ENCODE measurements around the gene GADD45G. TPM values are rescaled to one million over a fixed set of nuclear protein-coding genes. Genes with fewer than 3 reads are reported as not detected.

GADD45G gene
- total and polyA plus RNA-seq, 2 of the 4 experiments (the other 2 are of a cell fraction), result 0.15 TPM; not detected in 1

DNA sequence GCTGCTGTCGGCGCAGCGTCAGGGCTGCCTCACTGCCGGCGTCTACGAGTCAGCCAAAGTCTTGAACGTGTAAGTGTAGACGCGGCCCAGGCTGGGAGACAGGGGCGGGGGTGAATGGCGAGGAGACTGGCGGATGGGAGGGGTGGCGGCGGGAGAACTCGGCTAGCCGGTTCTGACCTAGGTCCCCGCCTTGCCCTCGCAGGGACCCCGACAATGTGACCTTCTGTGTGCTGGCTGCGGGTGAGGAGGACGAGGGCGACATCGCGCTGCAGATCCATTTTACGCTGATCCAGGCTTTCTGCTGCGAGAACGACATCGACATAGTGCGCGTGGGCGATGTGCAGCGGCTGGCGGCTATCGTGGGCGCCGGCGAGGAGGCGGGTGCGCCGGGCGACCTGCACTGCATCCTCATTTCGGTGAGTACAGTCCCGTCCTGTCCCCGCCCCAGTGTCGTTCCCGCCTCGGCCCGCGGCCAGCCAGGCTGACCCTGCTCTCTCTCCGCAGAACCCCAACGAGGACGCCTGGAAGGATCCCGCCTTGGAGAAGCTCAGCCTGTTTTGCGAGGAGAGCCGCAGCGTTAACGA lies 745 bp downstream of the GADD45G start:
- DNase-seq (peak; percentile 19), ATAC-seq (ENCODE audit: low read depth) (peak; percentile 12)
- Histone ChIP-seq H4K20me1 (ENCODE audit: insufficient read depth, low read length) (no peaks in the 10 kb centered on the region), H2BK120ac (ENCODE audit: low read depth, low read length) (peak overlapping the region; percentile 33; the same call in 1 of the 2 replicates), H3K14ac (replicated peaks; ENCODE audit: low read depth, low read length) (no peak overlapping the region), H3K27me3 (ENCODE audit: control insufficient read depth, insufficient read depth, low read length) (peaks cover 22% of the 10 kb centered on the region), H3K27ac (ENCODE audit: insufficient read depth, low read length) (no peak overlapping the region), H3K56ac (ENCODE audit: extremely low read depth, insufficient read depth, low read length) (no peak overlapping the region), H2AK5ac (ENCODE audit: low read depth, low read length) (no peak overlapping the region), H2AFZ (replicated peaks; ENCODE audit: low read length, poor library complexity) (peak overlapping the region; percentile 85), H3K4me1 (ENCODE audit: control insufficient read depth, insufficient read depth, low read length) (peaks cover 5% of the 10 kb centered on the region), H4K8ac (ENCODE audit: low read depth in 2 of 2, low read length in 2 of 2) (peak overlapping the region in 1 of 2 experiments; percentile 83; a peak in 1 of 4 replicates), H2BK15ac (ENCODE audit: low read depth, low read length) (no peak overlapping the region), H4K91ac (ENCODE audit: insufficient read depth, low read depth, low read length) (peak overlapping the region; percentile 17; the same call in 1 of the 2 replicates), H3K79me1 (ENCODE audit: low read depth in 1 of 2, low read length in 2 of 2) (no peaks in the 10 kb centered on the region), H3K36me3 (ENCODE audit: control insufficient read depth, insufficient read depth, low read length) (no peaks in the 10 kb centered on the region), H3K23ac (ENCODE audit: low read depth, low read length) (no peak overlapping the region), H3K9me3 (ENCODE audit: control insufficient read depth, insufficient read depth, low read length) (no peaks in the 10 kb centered on the region), H2BK20ac (ENCODE audit: low read depth, low read length) (no peak overlapping the region), H3K4ac (ENCODE audit: low read depth, low read length) (peak overlapping the region; percentile 42), H4K5ac (ENCODE audit: low read depth, low read length) (no peak overlapping the region), H3K4me3 (ENCODE audit: insufficient read depth, low read depth, low read length) (0 out of 2 replicates have a peak overlapping the region, but pooled peaks have one; percentile 54), H2BK5ac (ENCODE audit: low read depth, low read length, poor library complexity, severe bottlenecking) (no peak overlapping the region), H2AK9ac (replicated peaks; ENCODE audit: low read depth, low read length, poor library complexity) (no peak overlapping the region), H3K18ac (ENCODE audit: low read depth, low read length) (no peak overlapping the region), H3K4me2 (ENCODE audit: low read depth, low read length) (peak overlapping the region; percentile 37), H3K9me1 (ENCODE audit: insufficient read depth, low read length) (no peaks in the 10 kb centered on the region; the same call in 1 of the 2 replicates), H3K9ac (ENCODE audit: low read depth, low read length) (no peak overlapping the region)
- POLR2A ChIA-PET (ENCODE audit: unreplicated experiment), result no interaction called here
- WGBS, 2 experiments (ENCODE audit: extremely low coverage in 2 of 2, insufficient read length in 1 of 2), result 5% methylated on average over 33 of the region's 57 CpGs; no CpG with 5 or more reads in 1 of the 2 experiments
- CTCF ChIA-PET, result interaction anchor here (1.2 to 1.8 kb wide), 2 partner anchors 12 to 495 kb away, joined by 4 to 9 read pairs; no protein-coding TSS in a partner anchor
- TF ChIP-seq RAD21 (IDR thresholded peaks at IDR 0.05; ENCODE audit: low read length) (no peak), SMC3 (IDR thresholded peaks at IDR 0.05; ENCODE audit: low read depth, low read length) (no peak), MAZ (IDR thresholded peaks at IDR 0.05; ENCODE audit: borderline replicate concordance, low read depth, low read length) (no peak), MAFK (IDR thresholded peaks at IDR 0.05; ENCODE audit: low read depth, low read length) (no peak), NFE2L2 (IDR thresholded peaks at IDR 0.05; ENCODE audit: low read depth, low read length) (no peak), RCOR1 (IDR thresholded peaks at IDR 0.05; ENCODE audit: insufficient replicate concordance, low read length) (no peak), BHLHE40 (IDR thresholded peaks at IDR 0.05; ENCODE audit: low read depth, low read length) (no peak), POLR2A (IDR thresholded peaks at IDR 0.05; ENCODE audit: low read depth, low read length) (no peak), CHD1 (IDR thresholded peaks at IDR 0.05; ENCODE audit: low read depth, low read length) (no peak), FOS (IDR thresholded peaks at IDR 0.05; ENCODE audit: low read depth, low read length) (no peak), MXI1 (IDR thresholded peaks at IDR 0.05; ENCODE audit: borderline replicate concordance, low read depth, low read length) (no peak), CEBPB (IDR thresholded peaks at IDR 0.05; ENCODE audit: low read depth, low read length) (no peak), RFX5 (IDR thresholded peaks at IDR 0.05; ENCODE audit: low read depth, low read length) (no peak)
- TF ChIP-seq, protein P1, sequence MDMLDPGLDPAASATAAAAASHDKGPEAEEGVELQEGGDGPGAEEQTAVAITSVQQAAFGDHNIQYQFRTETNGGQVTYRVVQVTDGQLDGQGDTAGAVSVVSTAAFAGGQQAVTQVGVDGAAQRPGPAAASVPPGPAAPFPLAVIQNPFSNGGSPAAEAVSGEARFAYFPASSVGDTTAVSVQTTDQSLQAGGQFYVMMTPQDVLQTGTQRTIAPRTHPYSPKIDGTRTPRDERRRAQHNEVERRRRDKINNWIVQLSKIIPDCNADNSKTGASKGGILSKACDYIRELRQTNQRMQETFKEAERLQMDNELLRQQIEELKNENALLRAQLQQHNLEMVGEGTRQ (IDR thresholded peaks at IDR 0.05; ENCODE audit: low read depth, low read length), result no peak
- TF ChIP-seq, protein P2, sequence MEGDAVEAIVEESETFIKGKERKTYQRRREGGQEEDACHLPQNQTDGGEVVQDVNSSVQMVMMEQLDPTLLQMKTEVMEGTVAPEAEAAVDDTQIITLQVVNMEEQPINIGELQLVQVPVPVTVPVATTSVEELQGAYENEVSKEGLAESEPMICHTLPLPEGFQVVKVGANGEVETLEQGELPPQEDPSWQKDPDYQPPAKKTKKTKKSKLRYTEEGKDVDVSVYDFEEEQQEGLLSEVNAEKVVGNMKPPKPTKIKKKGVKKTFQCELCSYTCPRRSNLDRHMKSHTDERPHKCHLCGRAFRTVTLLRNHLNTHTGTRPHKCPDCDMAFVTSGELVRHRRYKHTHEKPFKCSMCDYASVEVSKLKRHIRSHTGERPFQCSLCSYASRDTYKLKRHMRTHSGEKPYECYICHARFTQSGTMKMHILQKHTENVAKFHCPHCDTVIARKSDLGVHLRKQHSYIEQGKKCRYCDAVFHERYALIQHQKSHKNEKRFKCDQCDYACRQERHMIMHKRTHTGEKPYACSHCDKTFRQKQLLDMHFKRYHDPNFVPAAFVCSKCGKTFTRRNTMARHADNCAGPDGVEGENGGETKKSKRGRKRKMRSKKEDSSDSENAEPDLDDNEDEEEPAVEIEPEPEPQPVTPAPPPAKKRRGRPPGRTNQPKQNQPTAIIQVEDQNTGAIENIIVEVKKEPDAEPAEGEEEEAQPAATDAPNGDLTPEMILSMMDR (conservative IDR thresholded peaks at IDR 0.05; ENCODE audit: low read depth, low read length), result no peak
- TF ChIP-seq, protein P3, sequence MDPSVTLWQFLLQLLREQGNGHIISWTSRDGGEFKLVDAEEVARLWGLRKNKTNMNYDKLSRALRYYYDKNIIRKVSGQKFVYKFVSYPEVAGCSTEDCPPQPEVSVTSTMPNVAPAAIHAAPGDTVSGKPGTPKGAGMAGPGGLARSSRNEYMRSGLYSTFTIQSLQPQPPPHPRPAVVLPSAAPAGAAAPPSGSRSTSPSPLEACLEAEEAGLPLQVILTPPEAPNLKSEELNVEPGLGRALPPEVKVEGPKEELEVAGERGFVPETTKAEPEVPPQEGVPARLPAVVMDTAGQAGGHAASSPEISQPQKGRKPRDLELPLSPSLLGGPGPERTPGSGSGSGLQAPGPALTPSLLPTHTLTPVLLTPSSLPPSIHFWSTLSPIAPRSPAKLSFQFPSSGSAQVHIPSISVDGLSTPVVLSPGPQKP (IDR thresholded peaks at IDR 0.05; ENCODE audit: borderline replicate concordance, low read depth, low read length), result no peak
- dilution Hi-C loops (cut with HindIII; ENCODE audit: low sequenced_read_pairs, unreplicated experiment) (no loop called here), in situ Hi-C loops (cut with MboI; ENCODE audit: low sequenced_read_pairs) (no loop called here), intact Hi-C loops (cut with micrococcal nuclease) (no loop called here)
- BruUV-seq (replicated peaks), result no TSS peak
